Measurements from ENCODE around the gene COX4I1. TPM values are rescaled to one million over a fixed set of nuclear protein-coding genes. Genes with fewer than 3 reads are reported as not detected.

COX4I1 gene
- total RNA-seq, 2 experiments from 2014 or later: 489 to 502 TPM

DNA sequence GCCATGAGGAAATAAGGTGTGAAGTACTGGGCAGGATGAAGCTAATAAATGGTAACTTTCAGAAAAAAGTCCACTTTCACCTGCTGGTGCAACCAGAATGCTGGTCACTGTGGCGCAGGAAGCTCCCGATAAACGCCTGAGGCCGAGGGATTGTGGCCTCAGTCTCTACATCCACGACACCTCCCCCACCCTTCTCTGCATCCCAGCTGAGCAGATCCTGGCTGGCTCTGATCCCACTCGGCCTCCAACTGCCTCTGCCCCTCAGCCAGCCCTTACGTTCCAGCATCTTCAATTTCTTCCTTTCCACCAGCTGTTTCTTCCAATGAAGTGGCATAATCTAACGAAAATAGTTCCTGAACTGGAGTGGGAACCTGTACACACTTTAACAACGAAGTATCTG lies 49.5 kb downstream of the COX4I1 start:
- H3K27me3 Mint-ChIP-seq: peaks cover 12% of the 10 kb centered on the region
- H3K4me1 Mint-ChIP-seq: peaks cover 10% of the 10 kb centered on the region
- no peak overlapping the region for H3K4me3 Mint-ChIP-seq
- ATAC-seq (ENCODE audit: low read depth) (no peak), DNase-seq (no peak)
- POLR2A ChIA-PET: no interaction called here
- no peaks in the 10 kb centered on the region for H3K9me3 Mint-ChIP-seq
- no peak overlapping the region for H3K27ac Mint-ChIP-seq
- no peaks in the 10 kb centered on the region for H3K36me3 Mint-ChIP-seq

- POLR2A ChIA-PET: no interaction called here
- Mint-ChIP-seq H3K4me1 (peaks cover 10% of the 10 kb centered on the region), H3K36me3 (no peaks in the 10 kb centered on the region), H3K27me3 (peaks cover 8% of the 10 kb centered on the region), H3K9me3 (no peaks in the 10 kb centered on the region), H3K4me3 (no peak overlapping the region), H3K27ac (no peak overlapping the region)
- ATAC-seq (ENCODE audit: low read depth): no peak
- DNase-seq: no peak
Measured at GRCh38 chr16:85849388-85849787, 49.9 kb downstream of the COX4I1 start.

DNA sequence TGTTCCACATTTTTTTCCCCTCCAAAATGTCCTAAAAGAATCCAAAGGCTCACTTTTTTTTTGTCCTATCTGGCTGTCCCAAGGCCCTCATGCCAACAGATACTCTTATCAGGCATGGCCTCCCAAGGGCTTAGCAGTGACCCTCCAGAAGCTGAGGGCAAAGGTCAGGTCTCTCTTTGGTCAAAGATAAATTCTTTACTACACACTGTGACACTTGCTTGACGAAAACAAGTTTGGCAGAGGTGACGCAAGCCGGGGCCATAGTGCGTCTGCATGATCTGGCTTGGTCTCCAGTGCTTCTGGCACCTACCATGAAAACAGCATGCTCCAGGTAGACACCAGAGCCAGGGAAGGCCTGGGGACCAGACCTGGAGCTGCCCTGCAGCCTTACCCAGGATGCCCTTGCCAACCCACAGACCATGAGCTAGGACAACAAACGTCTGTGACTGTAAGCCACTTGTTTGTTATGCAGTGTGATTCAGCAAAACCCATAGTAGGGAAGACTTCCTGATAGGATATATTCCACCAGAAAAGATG lies 50.9 kb downstream of the COX4I1 start:
- no peak for ATAC-seq (ENCODE audit: low read depth)
- no peak for DNase-seq
- POLR2A ChIA-PET: no interaction called here
- no peaks in the 10 kb centered on the region for H3K36me3 Mint-ChIP-seq
- peaks cover 7% of the 10 kb centered on the region for H3K27me3 Mint-ChIP-seq
- H3K9me3 Mint-ChIP-seq: peaks cover 3% of the 10 kb centered on the region
- no peak overlapping the region for H3K27ac Mint-ChIP-seq
- H3K4me1 Mint-ChIP-seq: peaks cover 5% of the 10 kb centered on the region
- H3K4me3 Mint-ChIP-seq: no peak overlapping the region

DNA sequence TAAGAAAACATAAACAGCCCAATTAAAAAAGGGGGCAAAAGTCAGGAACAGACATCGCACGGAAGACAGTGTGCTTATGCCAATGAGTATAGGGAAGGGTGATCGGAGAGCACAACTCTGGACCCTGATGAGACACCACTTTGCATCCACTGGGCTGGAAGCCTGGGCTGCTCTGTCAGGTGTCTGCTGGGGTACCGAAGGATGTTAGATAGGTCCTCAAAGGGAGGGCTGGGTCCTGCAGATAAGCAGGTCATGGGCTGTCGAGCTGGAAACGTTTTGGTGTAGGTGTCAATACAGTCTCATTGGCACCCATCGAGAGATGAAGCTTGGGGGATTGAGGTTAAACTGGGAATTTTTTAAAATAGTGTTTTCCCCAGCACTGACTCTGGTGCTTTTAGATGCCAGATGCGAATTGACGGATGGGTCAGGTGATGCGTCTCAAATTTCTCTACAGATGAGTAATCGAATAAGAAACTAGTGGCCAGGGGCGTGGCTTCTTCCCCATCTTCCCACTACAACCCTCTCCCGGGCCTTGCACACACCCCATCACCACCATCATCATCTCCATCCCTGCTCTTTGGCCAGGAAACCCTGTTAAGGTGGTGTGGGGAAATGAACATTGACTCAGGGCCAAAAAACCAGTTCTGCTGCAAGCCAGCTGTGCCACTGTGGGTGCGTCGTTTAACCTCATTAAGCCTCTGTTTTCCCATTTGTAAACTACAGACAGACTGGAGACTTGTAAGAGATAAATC lies 51.7 kb downstream of the COX4I1 start:
- Mint-ChIP-seq H3K4me3 (no peak overlapping the region), H3K36me3 (no peaks in the 10 kb centered on the region), H3K4me1 (peaks cover 6% of the 10 kb centered on the region), H3K27me3 (peaks cover 7% of the 10 kb centered on the region), H3K27ac (no peak overlapping the region), H3K9me3 (peaks cover 8% of the 10 kb centered on the region)
- POLR2A ChIA-PET: no interaction called here
- ATAC-seq (ENCODE audit: low read depth): no peak
- no peak for DNase-seq

DNA sequence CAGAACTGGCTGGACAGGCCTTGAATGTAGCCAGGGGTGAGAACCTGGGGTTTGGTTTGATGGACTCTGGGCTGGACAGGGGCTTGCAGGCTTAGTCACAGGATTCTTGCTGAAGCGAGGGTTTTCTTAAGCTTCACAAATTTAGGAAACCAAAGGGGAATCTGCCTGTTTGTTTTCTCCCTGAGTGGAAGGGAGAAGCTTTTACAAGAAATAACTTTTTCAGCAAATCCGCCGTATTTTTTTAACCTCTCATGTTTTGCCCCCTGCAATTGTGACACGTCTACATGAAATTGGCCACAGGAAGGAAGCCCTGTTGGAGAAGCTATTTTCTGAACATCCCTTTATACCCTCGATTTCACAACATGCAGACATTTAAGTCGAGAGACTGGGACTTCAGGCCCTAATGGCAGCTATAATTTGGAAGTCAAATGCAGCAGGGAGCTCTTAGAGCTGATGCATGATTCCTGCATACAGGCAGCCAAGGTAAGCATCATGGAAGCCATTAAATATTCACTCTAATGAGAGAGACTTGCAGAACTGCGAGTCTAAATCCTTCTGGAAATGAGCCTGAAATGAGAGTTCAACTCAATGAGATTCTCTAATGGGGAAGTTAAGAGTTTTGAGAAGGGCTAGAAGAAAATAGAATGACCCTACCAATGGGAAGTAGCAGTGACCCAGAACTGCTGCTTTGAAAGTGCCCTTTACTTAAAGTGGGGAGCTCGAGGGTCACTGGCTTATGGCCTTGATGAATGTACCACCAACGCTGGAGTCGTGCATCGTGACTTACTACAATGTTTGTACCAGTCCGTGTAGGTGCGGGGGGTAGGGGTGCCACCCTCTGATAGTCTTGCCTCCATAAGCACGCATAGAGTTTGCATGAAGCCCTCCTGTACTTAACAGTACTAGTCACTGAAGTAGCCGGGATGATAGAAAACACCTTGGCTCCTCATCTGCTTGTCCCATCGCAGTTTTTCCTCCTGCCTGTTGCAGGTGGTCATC lies 54.4 kb downstream of the COX4I1 start:
- H3K9me3 Mint-ChIP-seq: peaks cover 8% of the 10 kb centered on the region
- H3K4me3 Mint-ChIP-seq: no peak overlapping the region
- H3K36me3 Mint-ChIP-seq: no peaks in the 10 kb centered on the region
- POLR2A ChIA-PET: no interaction called here
- DNase-seq (no peak), ATAC-seq (ENCODE audit: low read depth) (no peak)
- H3K4me1 Mint-ChIP-seq: peaks cover 4% of the 10 kb centered on the region
- no peak overlapping the region for H3K27ac Mint-ChIP-seq
- H3K27me3 Mint-ChIP-seq: peaks cover 9% of the 10 kb centered on the region

- ATAC-seq (ENCODE audit: low read depth) (no peak), DNase-seq (no peak)
- Mint-ChIP-seq H3K27ac (no peak overlapping the region), H3K36me3 (no peaks in the 10 kb centered on the region), H3K4me1 (peaks cover 4% of the 10 kb centered on the region), H3K9me3 (peaks cover 8% of the 10 kb centered on the region), H3K4me3 (no peak overlapping the region), H3K27me3 (peaks cover 7% of the 10 kb centered on the region)
- POLR2A ChIA-PET: no interaction called here
Measured at GRCh38 chr16:85854935-85855334, 55.4 kb downstream of the COX4I1 start.

DNA sequence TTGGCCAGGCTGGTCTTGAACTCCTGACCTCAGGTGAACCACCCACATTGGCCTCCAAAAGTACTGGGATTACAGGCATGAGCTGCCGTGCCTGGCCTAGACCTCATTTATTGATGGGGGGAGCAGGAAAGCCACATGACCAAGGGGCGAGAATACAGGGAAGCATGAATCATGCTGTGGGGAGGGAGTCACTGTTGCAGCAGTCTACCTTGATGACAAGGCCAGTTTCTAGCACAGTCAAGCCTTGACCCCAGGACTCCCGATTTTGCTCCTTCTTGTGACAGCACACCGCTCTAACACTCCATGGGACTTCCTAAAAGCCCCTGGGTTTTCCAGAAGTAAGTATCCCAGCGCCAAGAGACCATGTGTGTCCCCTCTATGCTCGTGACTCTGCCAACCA lies 56.6 kb downstream of the COX4I1 start:
- no peak for ATAC-seq (ENCODE audit: low read depth)
- H3K36me3 Mint-ChIP-seq: no peaks in the 10 kb centered on the region
- DNase-seq: no peak
- H3K9me3 Mint-ChIP-seq: peaks cover 8% of the 10 kb centered on the region
- H3K27me3 Mint-ChIP-seq: peaks cover 7% of the 10 kb centered on the region
- POLR2A ChIA-PET: no interaction called here
- no peak overlapping the region for H3K4me3 Mint-ChIP-seq
- H3K4me1 Mint-ChIP-seq: peaks cover 4% of the 10 kb centered on the region
- no peak overlapping the region for H3K27ac Mint-ChIP-seq

GRCh38 chr16:85856585-85856984 lies 57.1 kb downstream of the COX4I1 start:
- Mint-ChIP-seq H3K36me3 (no peaks in the 10 kb centered on the region), H3K9me3 (peaks cover 8% of the 10 kb centered on the region), H3K4me1 (peaks cover 4% of the 10 kb centered on the region), H3K4me3 (no peak overlapping the region), H3K27ac (no peak overlapping the region), H3K27me3 (peaks cover 7% of the 10 kb centered on the region)
- ATAC-seq (ENCODE audit: low read depth): no peak
- POLR2A ChIA-PET: no interaction called here
- no peak for DNase-seq

Other genes with a start within 250 kb of the COX4I1 start
- 10 to 100 TPM; 60.9 to 62.5 TPM for gene GSE1, start 186.4 kb upstream of the COX4I1 start, total RNA-seq
- 10 to 100 TPM; 33.4 to 34.2 TPM for gene GINS2, start 110.7 kb upstream of the COX4I1 start, total RNA-seq
- 1 to 10 TPM; 3.6 to 3.9 TPM for gene C16orf74, start 48.6 kb upstream of the COX4I1 start, total RNA-seq
- gene EMC8, start 151 bp upstream of the COX4I1 start, total RNA-seq: 10 to 100 TPM; 29.2 to 34.1 TPM
- gene IRF8, start 99.5 kb downstream of the COX4I1 start, total RNA-seq: 10 to 100 TPM; 27.8 to 30.8 TPM

All from activated naive CD8-positive, alpha-beta T cell treated with anti-CD3 and anti-CD28 coated beads, Interleukin-2, amount 10 ng/mL, durations not matched to agents 7 days and 5 days (primary cell).